ENCODE measurements around the gene LYG2.

DNA sequence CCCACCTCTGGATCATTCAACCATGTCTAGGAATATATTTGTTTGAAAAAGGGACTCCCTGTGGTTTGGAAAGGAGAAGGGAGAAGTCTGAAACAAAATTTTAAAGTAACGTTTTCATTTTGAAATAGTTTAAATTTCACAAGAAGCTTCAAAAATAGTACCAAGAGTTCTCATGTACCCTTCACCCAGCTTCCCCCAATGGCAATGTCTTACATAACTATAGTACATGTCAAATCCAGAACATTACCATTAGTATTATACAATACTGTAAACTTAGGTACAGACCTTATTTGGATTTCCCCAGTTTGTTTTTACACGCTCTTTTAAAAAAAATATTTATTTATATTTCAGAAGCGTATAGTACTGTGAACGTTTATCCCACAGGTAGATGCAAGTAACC is 4.0 kb upstream of the LYG2 start:
- TF ChIP-seq, protein P1, sequence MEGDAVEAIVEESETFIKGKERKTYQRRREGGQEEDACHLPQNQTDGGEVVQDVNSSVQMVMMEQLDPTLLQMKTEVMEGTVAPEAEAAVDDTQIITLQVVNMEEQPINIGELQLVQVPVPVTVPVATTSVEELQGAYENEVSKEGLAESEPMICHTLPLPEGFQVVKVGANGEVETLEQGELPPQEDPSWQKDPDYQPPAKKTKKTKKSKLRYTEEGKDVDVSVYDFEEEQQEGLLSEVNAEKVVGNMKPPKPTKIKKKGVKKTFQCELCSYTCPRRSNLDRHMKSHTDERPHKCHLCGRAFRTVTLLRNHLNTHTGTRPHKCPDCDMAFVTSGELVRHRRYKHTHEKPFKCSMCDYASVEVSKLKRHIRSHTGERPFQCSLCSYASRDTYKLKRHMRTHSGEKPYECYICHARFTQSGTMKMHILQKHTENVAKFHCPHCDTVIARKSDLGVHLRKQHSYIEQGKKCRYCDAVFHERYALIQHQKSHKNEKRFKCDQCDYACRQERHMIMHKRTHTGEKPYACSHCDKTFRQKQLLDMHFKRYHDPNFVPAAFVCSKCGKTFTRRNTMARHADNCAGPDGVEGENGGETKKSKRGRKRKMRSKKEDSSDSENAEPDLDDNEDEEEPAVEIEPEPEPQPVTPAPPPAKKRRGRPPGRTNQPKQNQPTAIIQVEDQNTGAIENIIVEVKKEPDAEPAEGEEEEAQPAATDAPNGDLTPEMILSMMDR (IDR thresholded peaks at IDR 0.05; ENCODE audit: extremely low read depth in 1 of 2, insufficient read depth in 1 of 2, low read depth in 1 of 2, low read length in 2 of 2), result no peak
- TF ChIP-seq EZH2 (IDR thresholded peaks at IDR 0.05; ENCODE audit: borderline replicate concordance, low read depth, low read length, severe bottlenecking), result no peak
- TF ChIP-seq POLR2AphosphoS5 (IDR thresholded peaks at IDR 0.05; ENCODE audit: insufficient read depth, low read depth, low read length), result no peak

Measured in endothelial cell of umbilical vein (primary cell).